ENCODE measurements around the gene PPM1L. TPM values are rescaled to one million over a fixed set of nuclear protein-coding genes. Genes with fewer than 3 reads are reported as not detected.

The PPM1L gene
- total and polyA plus RNA-seq, 2 of the 13 experiments (the other 11 are each of a cell fraction or from before 2014, with no cell fraction given): 0.22 to 1.4 TPM

- TF ChIP-seq HNF4A (CRISPR knock-in tag; IDR thresholded peaks at IDR 0.05) (0 out of 2 replicates have a peak, but pooled peaks have one; percentile 31), TFDP1 (CRISPR knock-in tag; IDR thresholded peaks at IDR 0.05; ENCODE audit: borderline replicate concordance) (no peak), ZSCAN29 (CRISPR knock-in tag; conservative IDR thresholded peaks at IDR 0.05) (no peak), ADNP (CRISPR knock-in tag; IDR thresholded peaks at IDR 0.05) (no peak), RAD51 (IDR thresholded peaks at IDR 0.05; ENCODE audit: borderline replicate concordance) (peak; percentile 23; the same call in 1 of the 2 replicates), GLI4 (CRISPR knock-in tag; IDR thresholded peaks at IDR 0.05; ENCODE audit: borderline replicate concordance) (no peak), ELF4 (CRISPR knock-in tag; IDR thresholded peaks at IDR 0.05; ENCODE audit: borderline replicate concordance) (no peak), HOXA3 (CRISPR knock-in tag; IDR thresholded peaks at IDR 0.05) (no peak), ZNF264 (CRISPR knock-in tag; IDR thresholded peaks at IDR 0.05) (no peak), USF2 (IDR thresholded peaks at IDR 0.05; ENCODE audit: low read depth, low read length) (peak; percentile 39; the same call in 1 of the 2 replicates), USF2 (CRISPR knock-in tag; IDR thresholded peaks at IDR 0.05; ENCODE audit: borderline replicate concordance) (peak; percentile 18; the same call in 1 of the 2 replicates), MED13 (CRISPR knock-in tag; IDR thresholded peaks at IDR 0.05) (no peak), E2F2 (CRISPR knock-in tag; IDR thresholded peaks at IDR 0.05; ENCODE audit: borderline replicate concordance) (no peak)
- TF ChIP-seq, protein P1, sequence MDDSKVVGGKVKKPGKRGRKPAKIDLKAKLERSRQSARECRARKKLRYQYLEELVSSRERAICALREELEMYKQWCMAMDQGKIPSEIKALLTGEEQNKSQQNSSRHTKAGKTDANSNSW (CRISPR knock-in tag; IDR thresholded peaks at IDR 0.05; ENCODE audit: borderline replicate concordance): no peak
- TF ChIP-seq, protein P2, sequence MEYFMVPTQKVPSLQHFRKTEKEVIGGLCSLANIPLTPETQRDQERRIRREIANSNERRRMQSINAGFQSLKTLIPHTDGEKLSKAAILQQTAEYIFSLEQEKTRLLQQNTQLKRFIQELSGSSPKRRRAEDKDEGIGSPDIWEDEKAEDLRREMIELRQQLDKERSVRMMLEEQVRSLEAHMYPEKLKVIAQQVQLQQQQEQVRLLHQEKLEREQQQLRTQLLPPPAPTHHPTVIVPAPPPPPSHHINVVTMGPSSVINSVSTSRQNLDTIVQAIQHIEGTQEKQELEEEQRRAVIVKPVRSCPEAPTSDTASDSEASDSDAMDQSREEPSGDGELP (IDR thresholded peaks at IDR 0.05; ENCODE audit: borderline replicate concordance, low read depth): no peak
- TF ChIP-seq, protein P3, sequence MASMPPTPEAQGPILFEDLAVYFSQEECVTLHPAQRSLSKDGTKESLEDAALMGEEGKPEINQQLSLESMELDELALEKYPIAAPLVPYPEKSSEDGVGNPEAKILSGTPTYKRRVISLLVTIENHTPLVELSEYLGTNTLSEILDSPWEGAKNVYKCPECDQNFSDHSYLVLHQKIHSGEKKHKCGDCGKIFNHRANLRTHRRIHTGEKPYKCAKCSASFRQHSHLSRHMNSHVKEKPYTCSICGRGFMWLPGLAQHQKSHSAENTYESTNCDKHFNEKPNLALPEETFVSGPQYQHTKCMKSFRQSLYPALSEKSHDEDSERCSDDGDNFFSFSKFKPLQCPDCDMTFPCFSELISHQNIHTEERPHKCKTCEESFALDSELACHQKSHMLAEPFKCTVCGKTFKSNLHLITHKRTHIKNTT (CRISPR knock-in tag; IDR thresholded peaks at IDR 0.05): no peak
Observed at GRCh38 chr3:161100994-161101393, 345.0 kb downstream of the PPM1L start (continued).

Measured in HepG2 (cell line).